GM19452 (cell line): ENCODE data around the gene CCDC88C.

ENCODE experiments used
- ATAC-seq: cut with Tn5 transposase; IDR thresholded peaks from one replicate; pipeline ENCODE4 v1.9.1; 2021; ENCODE audit not compliant: unreplicated experiment

CCDC88C gene

GRCh38 chr14:91330096-91330696 is 87.4 kb downstream of the CCDC88C start:
- no peak for ATAC-seq

GRCh38 chr14:91329486-91330014 is 88.1 kb downstream of the CCDC88C start:
- no peak for ATAC-seq

DNA sequence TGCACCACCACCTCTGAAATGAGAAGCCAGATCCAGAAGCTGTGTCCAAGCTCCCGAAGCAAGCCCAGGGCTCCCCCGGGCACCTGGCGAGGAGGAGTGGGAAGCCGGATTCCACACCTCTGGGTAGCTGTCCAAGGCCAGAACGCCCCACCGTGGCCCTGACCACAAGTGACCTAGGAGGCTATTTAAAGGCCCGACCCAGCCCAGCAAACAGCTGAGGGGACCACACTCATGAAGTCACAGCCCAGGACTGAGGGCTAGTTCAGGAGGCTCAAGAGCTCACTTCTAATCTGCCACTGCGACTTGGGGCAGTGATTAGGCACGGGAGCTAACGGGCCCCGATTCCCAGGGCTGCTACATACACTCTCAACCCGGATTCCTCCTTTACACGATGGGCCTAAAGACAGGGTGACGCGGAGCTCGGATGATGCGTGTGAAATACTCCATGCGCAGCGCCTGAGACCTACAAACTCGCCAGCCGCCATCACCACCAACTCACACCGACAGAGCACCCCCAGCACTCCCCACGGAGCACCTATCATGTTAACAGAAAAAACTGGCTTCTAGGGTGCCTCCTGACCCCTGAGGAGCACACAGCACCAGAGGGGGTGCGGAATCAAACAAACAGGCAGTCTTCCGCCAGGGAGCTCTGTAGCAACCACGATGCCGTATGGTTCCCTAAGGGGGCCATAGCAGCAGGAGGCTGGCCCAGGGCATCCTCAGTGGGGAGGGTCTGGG is 89.1 kb downstream of the CCDC88C start:
- no peak for ATAC-seq

- ATAC-seq: no peak
Measured at GRCh38 chr14:91327661-91328312, 89.8 kb downstream of the CCDC88C start.

DNA sequence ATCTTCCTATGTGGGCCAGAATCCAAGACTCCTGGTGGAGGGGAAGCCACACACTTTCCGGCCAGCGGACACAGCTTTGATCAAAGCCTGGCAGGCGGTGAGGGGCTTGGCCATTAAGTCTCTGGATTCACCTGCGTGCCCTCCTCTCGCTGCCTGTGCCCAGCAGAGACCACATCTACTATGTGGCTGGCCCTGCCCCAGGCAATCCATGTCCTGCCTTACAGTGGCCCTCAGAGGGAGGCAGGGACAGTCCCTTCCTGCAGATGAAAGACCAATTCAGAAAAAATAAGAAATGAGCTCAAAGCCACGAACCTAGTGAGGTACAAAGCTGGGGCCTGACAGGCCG is 90.4 kb downstream of the CCDC88C start:
- ATAC-seq: no peak

GRCh38 chr14:91326514-91327249 is 90.9 kb downstream of the CCDC88C start:
- ATAC-seq: no peak

DNA sequence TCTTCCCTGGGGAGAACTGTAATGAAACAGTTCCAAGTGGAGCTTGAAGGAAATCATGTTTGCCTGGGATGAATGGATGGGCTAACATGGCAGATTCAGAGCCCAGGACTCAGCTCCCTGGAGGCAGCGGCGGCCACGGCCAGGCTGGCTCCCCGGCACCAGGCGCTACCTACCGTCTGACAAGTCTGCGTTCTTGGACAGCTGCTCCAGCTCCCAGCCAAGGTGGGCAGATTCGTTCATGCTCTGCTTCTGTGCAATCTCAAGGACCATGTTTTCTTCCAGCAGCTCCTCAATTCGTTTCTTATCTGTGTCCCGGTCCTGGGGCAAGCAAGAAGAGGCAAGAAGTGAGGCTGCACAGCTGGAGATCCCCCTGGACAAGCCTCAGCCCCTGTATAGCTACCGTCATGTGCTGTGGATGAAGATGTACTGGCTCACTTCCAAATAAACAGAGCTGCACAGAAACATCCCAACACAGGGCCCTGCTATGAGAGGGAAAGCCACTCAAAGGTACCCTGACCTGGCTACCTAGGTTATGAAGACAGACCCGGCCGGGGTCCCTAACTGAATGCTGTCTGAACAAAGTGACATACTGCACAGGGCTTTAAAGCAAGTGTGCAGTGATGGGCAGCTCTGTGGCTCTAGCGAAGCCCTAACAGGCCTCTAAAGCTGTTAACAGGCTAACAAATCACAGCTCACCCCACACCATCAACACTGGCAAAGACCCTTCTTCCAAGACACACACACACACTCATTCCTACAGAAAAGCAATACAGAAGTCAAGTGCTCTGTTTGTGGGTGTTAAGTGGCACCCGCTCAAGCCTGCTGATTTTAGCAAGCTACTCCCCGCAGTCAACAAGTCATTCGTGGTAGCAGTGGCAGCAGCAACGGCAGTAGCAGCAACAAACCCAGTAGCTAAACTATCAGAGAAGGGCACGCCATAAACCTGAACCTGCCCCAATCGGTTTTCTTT is 92.7 kb downstream of the CCDC88C start:
- ATAC-seq: no peak

GRCh38 chr14:91323671-91324605 is 93.7 kb downstream of the CCDC88C start:
- ATAC-seq: peak; percentile 74

- no peak for ATAC-seq
Measured at GRCh38 chr14:91323031-91323430, 94.6 kb downstream of the CCDC88C start.

GRCh38 chr14:91322623-91323022 is 95.0 kb downstream of the CCDC88C start:
- ATAC-seq: no peak

DNA sequence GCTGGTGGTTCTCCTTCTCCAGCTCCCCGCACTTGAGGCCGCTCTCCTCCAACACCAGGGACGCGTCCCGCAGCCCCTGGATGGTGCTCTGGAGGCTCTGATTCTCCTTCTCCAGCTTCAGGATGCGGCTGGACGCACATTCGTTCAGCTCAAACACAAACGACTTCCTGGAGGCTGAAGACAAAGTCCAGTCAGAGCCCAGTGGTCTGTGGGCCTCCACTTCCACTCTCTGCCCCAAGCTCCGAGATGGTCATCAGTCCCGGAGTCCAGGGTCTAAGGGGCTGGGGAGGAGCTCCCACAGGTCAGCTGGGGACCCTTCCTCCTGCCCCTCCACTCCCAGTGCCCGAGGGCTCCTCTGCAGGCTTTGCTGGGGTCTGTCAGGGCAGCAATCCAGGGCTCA is 96.5 kb downstream of the CCDC88C start:
- no peak for ATAC-seq

- no peak for ATAC-seq
Measured at GRCh38 chr14:91320266-91320665, 97.4 kb downstream of the CCDC88C start.

DNA sequence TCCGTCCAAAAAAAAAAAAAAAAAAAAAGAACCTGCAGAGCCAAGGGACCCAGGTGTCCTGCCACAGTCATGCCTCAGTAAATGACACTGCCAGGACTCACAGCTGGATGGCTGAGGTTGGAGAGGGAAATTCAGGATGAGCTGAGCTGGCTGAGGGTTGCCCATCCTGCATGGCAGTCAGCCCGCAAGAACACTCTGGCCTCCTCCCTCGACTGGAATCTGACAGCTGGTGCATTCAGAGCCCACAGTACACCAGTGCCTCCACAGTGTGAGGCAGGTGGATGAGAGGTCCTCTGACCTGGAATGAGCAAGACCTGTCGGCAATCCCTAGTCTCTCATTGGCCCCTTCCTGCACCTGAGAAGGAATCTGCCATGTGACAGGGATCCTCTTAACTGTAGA is 98.7 kb downstream of the CCDC88C start:
- ATAC-seq: no peak

DNA sequence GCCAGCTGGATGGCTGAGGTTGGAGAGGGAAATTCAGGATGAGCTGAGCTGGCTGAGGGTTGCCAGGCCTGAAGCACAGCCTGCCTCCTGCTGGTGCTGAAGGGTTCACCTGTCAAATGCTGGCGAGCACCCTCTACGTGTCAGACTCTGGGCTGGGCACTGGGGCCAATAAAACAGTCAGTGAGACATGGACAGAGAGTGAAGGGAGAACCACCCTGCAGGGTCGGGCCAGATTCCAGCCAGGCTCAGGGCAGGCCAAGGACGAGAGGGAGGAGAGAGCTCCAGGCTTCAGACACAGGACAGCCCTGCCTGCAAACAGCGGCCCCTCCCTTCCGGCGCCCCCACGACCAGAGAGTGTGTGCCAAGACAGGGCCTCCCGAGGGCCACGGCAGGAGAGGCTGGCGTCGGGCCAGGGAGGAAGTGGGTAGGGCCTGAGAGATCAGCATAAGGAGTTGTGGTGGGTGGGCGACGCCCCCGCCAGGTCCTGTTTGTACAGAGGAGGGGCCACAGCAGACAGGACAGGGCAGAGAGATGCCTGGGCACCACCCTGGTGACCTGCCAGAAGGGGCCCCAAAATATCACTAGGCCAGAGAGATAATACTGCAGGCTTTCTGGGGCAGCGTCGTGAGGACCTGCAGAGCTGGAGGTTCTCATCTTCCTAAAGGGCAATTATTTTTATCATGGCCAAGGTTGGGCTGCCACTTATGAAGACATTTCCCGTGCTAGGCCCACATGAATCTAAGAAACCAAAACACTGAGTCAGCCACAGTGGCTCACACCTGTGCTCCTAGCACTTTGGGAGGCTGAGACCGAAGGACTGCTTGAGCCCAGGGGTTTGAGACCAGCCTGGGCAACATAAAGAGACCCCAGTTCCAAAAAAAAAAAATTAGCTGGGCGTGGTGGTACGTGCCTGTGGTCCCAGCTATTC is 100.0 kb downstream of the CCDC88C start:
- ATAC-seq: no peak

- ATAC-seq: no peak
Measured at GRCh38 chr14:91316761-91317160, 100.9 kb downstream of the CCDC88C start.

GRCh38 chr14:91315844-91316267 is 101.8 kb downstream of the CCDC88C start:
- ATAC-seq: peak; percentile 90

DNA sequence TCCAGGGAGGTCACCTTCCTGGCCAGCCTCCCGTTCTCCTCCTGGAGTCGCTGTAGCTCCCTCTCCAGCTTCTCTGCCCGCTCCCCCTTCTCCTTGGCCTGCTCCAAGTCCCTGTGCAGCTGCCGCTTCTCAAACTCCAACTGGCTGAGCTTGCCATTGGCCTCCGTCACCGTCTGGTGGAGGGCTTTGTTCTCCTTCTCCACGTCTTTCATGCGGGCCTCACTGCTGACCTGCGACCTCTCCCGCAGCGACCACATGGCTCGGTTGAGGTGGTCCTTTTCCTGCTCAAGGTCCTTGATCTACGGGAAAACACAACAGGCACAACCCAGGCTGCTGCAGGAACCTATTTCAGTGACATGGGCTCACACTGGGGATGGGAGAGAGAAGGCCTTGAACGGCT is 103.8 kb downstream of the CCDC88C start:
- ATAC-seq: no peak
